ENCODE results near the gene PSENEN. TPM values are rescaled to one million over a fixed set of nuclear protein-coding genes. Genes with fewer than 3 reads are reported as not detected.

The PSENEN gene
- total RNA-seq, 1 donor from 2014 or later, result 83.8 TPM

DNA sequence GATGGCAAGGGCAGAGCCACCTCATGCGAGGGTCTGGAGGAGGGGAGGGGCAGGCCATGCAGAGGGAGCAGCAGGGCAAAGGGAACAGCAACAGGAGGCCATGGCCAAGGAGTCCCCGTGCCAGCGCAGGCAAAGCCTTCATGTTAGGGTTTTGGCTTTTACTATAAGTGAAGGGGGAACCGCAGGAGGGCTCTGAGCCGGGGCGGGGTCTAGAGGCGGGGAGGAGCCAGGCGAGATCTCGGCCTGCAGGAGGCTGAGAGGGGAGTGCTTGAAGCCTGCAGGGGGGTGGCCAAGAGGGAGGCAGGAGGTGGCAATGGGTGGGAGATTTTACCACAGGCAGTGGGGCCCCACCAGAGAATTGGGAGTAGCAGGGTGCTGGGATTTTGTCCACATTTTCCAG is 36.2 kb downstream of the PSENEN start:
- Mint-ChIP-seq H3K27ac (no peak overlapping the region), H3K4me3 (ENCODE audit: low read depth) (no peak overlapping the region), H3K27me3 (peaks cover 37% of the 10 kb centered on the region), H3K4me1 (ENCODE audit: low read depth) (peaks cover 8% of the 10 kb centered on the region), H3K36me3 (ENCODE audit: insufficient read depth) (peaks cover 19% of the 10 kb centered on the region), H3K9me3 (ENCODE audit: low read depth) (no peaks in the 10 kb centered on the region)
- TF ChIP-seq, protein P1, sequence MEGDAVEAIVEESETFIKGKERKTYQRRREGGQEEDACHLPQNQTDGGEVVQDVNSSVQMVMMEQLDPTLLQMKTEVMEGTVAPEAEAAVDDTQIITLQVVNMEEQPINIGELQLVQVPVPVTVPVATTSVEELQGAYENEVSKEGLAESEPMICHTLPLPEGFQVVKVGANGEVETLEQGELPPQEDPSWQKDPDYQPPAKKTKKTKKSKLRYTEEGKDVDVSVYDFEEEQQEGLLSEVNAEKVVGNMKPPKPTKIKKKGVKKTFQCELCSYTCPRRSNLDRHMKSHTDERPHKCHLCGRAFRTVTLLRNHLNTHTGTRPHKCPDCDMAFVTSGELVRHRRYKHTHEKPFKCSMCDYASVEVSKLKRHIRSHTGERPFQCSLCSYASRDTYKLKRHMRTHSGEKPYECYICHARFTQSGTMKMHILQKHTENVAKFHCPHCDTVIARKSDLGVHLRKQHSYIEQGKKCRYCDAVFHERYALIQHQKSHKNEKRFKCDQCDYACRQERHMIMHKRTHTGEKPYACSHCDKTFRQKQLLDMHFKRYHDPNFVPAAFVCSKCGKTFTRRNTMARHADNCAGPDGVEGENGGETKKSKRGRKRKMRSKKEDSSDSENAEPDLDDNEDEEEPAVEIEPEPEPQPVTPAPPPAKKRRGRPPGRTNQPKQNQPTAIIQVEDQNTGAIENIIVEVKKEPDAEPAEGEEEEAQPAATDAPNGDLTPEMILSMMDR (IDR thresholded peaks at IDR 0.05; ENCODE audit: unreplicated experiment), result no peak
- no peak for DNase-seq (ENCODE audit: low spot score, unreplicated experiment)

- TF ChIP-seq, protein P1 (IDR thresholded peaks at IDR 0.05; ENCODE audit: unreplicated experiment), result no peak
- Mint-ChIP-seq H3K27me3 (peaks cover 31% of the 10 kb centered on the region), H3K4me3 (ENCODE audit: low read depth) (no peak overlapping the region), H3K9me3 (ENCODE audit: low read depth) (no peaks in the 10 kb centered on the region), H3K36me3 (ENCODE audit: insufficient read depth) (peaks cover 19% of the 10 kb centered on the region), H3K27ac (no peak overlapping the region), H3K4me1 (ENCODE audit: low read depth) (peaks cover 5% of the 10 kb centered on the region)
- no peak for DNase-seq (ENCODE audit: low spot score, unreplicated experiment)
Observed at GRCh38 chr19:35782589-35782988, 37.1 kb downstream of the PSENEN start.

- H3K4me3 Mint-ChIP-seq (ENCODE audit: low read depth), result no peak overlapping the region
- peaks cover 26% of the 10 kb centered on the region for H3K27me3 Mint-ChIP-seq
- H3K4me1 Mint-ChIP-seq (ENCODE audit: low read depth), result peaks cover 5% of the 10 kb centered on the region
- TF ChIP-seq, protein P1 (IDR thresholded peaks at IDR 0.05; ENCODE audit: unreplicated experiment), result no peak
- peaks cover 19% of the 10 kb centered on the region for H3K36me3 Mint-ChIP-seq (ENCODE audit: insufficient read depth)
- H3K9me3 Mint-ChIP-seq (ENCODE audit: low read depth), result no peaks in the 10 kb centered on the region
- no peak overlapping the region for H3K27ac Mint-ChIP-seq
- DNase-seq (ENCODE audit: low spot score, unreplicated experiment), result no peak
Observed at GRCh38 chr19:35783469-35784434, 38.3 kb downstream of the PSENEN start.

- Mint-ChIP-seq H3K9me3 (ENCODE audit: low read depth) (no peaks in the 10 kb centered on the region), H3K27me3 (peaks cover 26% of the 10 kb centered on the region), H3K27ac (no peak overlapping the region), H3K4me3 (ENCODE audit: low read depth) (no peak overlapping the region), H3K36me3 (ENCODE audit: insufficient read depth) (peaks cover 18% of the 10 kb centered on the region), H3K4me1 (ENCODE audit: low read depth) (peaks cover 5% of the 10 kb centered on the region)
- TF ChIP-seq, protein P1 (IDR thresholded peaks at IDR 0.05; ENCODE audit: unreplicated experiment), result no peak
- DNase-seq (ENCODE audit: low spot score, unreplicated experiment), result no peak
Observed at GRCh38 chr19:35784503-35785338, 39.3 kb downstream of the PSENEN start.

- peaks cover 17% of the 10 kb centered on the region for H3K36me3 Mint-ChIP-seq (ENCODE audit: insufficient read depth)
- H3K27ac Mint-ChIP-seq, result no peak overlapping the region
- DNase-seq (ENCODE audit: low spot score, unreplicated experiment), result no peak
- TF ChIP-seq, protein P1 (IDR thresholded peaks at IDR 0.05; ENCODE audit: unreplicated experiment), result no peak
- H3K27me3 Mint-ChIP-seq, result peaks cover 26% of the 10 kb centered on the region
- peaks cover 5% of the 10 kb centered on the region for H3K4me1 Mint-ChIP-seq (ENCODE audit: low read depth)
- no peaks in the 10 kb centered on the region for H3K9me3 Mint-ChIP-seq (ENCODE audit: low read depth)
- H3K4me3 Mint-ChIP-seq (ENCODE audit: low read depth), result no peak overlapping the region
Observed at GRCh38 chr19:35785339-35785627, 39.8 kb downstream of the PSENEN start.
